Retina (tissue), 1 donor: ENCODE data around the gene NTNG1.
"Not testable (repeated sequence)": the region's sequence is repeated elsewhere in the genome, so short reads cannot be mapped to it uniquely, and the experiment has no call there.

Experiments
- DNase-seq: peaks from one replicate; pipeline ENCODE4 v3.0.0-alpha.2; 2016

Gene NTNG1

DNA sequence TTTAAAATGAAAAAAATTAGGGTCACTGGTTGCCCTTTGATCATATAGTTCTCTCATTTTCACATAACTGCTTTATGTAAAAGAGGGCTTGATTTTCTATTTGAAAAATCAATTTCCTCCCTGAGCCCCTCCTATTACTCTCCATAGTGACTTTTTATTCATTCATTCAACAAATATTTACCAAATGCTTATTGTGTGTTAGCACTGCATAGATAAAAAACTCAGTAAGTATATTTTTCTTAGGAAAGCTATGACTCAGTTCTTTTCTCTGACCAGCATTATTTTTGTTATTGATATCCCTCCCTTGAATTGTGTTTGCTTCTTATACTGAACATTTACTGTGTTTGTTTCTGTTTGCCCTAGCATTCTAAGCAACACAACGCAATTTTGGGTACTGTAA lies 59.8 kb downstream of the NTNG1 start:
- DNase-seq = no peak

DNA sequence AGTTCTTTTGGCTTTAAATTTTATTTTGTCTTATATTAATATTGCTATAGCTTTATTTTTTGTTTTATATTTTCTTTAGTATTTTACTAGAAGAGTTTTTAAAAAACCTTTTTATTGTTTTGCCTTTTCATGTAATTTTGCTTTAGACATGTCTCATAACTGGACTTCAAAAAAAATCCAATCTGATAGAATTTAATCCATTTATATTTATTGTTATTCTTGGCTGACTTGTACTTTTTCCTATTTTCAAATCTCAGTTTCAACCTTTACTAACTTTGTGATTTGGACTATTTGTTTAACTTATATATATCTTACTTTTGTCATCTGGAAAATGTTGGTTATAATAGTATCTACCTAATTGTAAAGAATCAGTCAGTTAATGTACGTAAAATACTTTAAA lies 61.2 kb downstream of the NTNG1 start:
- no peak for DNase-seq

DNA sequence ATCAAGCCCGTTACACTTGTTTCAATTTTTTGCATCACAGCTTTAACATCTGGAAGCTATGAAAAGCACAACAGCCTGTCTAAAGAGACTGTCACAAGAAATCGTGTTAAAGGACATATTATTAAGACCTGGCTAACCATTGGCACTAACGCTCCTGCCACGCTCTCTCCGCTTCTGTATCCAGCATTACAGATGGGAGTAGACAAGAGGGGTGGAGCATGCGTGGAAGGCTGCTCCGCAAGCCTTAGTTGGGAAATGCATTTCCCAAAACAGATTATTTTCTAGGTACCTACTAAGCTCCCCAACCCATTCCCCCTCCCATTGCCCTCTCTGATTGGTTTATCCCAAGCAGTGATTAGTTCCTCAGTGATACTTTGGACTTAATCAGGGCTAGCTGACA lies 72.4 kb downstream of the NTNG1 start:
- DNase-seq = peak; percentile 6

DNA sequence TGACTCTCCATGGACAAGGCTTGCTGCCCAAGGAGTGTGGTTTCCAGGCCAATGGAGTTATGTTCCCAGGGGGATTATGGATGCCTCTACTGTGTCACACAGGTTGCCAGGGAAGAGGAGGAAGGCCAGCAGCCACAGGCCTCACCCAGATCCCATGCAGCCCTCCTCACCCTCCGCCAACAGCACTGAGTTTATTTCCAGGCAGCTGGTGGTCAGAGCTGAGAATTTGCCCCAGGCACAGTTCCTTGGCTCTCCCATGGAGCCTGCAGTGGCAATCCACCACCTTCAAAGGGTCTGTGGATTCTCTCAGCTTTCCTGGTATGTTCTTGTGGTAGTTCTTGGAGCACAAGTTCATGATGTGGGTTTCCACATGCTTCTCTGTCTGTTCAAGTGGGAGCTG lies 79.2 kb downstream of the NTNG1 start:
- no peak for DNase-seq

DNA sequence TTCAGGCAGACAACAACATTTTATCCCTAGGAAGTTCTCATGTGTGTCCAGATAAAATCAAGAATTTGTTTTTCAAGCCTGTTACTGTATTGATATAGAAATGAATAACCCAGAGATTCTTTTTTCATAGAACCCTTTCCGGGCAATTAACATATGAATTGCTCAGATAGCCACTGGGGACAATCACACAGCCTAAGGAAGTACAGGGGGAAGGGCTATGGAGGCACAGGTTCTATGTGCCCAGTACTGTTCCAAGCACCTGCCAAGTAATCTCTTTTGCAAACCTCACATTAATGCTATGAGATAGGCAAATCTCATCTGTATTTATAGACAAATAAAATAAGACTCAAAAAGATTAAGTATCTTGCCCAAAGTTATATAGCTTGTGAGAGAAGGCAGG lies 84.9 kb downstream of the NTNG1 start:
- DNase-seq = no peak

DNA sequence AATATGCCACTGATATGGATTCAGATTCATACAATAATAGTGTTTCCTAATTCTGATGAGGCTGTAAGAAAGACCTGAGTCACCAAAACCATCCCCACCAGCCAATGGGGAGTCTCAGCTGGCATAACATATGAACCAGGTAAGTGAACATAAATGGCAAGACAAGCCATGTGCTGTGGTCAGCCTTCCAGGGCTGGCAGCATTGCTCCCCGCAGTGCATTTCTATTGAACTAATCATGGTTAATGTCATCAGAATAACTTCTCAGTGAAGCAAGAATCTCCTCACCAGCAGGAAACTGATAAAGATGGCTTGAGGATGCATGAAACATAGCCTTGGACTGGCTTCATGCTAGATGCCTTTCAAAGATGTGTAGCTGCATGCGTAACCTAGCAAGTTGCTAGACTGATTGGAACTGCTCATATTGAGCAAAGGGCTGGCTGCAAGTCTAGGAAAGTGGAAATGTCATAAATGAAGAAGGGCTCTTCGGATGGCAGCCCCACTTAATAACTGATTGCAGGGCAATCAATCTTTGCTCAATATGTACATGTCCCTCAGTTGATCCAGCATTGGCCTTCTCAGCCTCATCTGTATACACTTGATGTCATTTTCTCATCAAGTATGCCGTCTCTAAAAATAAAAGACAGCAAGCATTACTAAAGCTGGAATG lies 88.0 kb downstream of the NTNG1 start:
- no peak for DNase-seq

DNA sequence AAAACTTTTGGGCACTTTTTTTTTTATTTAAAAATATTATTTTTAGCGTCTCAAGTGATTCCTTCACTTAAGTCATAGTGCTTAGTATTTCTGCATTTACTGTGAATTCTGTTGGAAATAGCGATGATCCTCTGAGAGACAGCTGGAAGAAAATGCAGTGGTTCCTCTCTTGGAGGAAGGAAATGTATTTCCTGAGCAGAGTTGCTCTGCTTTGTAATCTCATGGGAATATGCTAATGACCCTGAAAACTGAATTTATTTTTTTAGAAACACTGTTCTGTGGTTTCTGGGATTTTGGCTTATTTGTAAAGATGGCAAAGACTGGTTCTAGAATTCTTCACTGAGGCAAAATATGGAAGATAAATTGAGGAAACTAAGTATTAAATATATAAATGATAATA lies 88.9 kb downstream of the NTNG1 start:
- DNase-seq = no peak

DNA sequence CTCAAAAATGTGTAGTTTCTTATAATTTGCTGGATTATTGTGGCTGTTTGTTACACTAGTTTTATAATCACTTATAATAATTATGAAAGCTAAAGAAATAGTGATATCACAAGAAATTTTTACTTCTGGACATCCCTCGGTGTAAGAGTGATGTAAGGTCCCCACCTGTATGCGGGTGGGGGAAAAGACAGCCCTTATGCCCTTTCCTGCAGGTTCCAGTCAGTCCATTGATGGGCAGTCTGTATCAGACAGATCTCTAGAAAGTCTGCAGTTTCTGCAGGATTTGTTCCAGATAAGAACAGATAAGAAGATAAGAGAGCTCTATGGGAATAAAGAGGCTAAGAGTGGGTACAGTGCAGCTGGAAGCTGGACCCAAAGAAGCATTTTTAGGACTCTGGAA lies 89.3 kb downstream of the NTNG1 start:
- no peak for DNase-seq

DNA sequence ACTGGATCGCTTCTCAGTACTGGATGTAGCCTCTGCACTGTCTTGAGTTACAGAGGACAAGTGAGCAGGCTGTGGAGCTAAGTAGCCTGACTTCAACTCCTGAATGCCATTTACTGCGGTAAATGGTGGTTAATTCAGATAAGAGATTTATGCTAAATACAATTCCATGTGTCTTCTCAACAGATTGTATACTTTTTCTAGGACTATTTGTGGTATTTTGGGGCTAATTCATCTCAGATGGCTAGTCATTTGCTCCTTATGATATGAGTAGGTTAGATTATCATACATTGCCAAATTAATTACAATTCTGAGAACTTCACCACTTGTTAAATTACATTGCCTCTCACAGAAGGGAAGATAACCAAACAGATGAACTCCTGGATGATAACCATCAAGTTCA lies 90.5 kb downstream of the NTNG1 start:
- DNase-seq = no peak

DNA sequence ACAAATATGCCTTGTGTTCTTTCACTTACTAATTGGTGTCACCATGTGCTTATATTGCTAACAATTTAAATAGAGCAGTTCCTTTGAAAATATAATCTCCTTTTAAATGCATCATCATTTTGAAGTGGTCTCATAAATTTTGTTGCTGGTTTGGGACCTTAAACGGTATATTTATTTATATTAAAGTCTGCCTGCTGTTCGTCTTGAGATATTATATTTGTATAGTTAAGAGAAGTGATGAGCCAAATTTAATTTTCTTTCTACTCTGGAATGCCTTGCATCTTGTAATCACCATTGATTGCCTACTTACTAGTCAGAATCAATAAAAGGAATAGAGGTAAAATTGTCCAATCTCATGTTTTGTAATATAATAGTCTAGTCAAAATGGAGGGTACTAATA lies 91.6 kb downstream of the NTNG1 start:
- DNase-seq = no peak

DNA sequence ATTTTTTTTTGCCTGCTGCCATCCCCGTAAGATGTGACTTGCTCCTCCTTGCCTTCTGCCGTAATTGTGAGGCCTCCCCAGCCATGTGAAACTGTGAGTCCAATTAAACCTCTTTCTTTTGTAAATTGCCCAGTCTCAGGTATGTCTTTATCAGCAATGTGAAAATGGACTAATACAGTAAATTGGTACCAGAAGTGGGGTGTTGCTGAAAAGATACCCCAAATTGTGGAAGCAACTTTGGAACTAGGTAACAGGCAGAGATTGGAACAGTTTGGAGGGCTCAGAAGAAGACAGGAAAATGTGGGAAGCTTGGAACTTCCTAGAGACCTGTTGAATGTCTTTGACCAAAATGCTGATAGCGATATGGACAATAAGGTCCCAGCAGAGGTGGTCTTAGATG lies 95.9 kb downstream of the NTNG1 start:
- DNase-seq = not testable (repeated sequence)

DNA sequence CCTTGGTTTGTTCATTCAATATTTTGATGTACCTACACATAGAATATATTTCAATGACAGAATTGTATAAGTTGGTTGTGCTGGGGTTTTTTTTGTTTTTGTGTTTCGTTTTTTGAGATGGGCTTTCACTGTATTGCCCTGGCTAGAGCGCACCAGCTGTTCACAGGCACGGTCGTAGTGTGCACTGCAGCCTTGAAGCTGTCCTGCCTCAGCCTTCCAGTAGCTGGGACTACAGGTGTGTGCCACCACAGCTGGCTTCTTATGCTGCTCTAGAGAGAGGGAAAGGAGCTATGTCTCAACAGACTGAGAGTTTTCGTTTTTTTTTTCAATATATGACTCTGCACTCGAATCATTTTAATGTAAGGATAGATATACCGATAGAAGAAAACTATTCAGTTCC lies 102.6 kb downstream of the NTNG1 start:
- no peak for DNase-seq

DNA sequence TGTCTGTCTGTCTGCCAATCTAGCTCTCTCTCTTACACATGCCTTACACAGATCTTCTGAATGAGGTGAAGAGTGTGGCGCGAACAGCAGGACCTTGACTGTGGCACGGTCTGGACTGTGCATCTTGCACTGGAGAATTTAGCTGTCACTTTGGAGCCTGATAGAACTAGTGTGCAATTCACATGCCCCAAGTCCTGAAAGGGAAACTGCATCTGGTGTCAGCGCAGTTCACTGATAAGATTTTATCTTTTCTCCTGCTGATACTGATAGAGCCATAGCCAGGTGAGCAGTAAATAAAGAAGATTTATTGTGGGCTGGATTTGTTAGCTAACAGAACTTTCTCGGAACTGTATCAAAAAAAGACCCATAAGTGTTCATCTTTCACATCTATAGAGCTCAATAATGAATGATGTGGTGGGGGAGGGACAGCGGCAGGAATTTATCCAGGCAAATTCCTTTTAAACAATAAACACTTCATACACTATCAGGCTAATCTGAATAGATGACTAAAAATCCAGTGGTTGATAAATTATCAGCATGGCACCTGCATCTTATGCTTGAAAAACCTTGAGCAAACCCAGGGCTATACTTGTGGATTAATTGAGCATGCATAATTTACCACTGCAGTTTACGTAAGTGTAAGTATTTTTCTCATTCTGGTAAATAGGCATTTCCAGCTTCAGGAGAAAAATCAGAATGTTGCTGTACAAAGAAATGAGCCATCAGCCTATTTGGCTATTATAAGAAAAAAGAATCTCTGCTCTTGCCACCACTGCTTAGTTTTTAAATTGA lies 104.1 kb downstream of the NTNG1 start:
- peak; percentile 11 for DNase-seq

DNA sequence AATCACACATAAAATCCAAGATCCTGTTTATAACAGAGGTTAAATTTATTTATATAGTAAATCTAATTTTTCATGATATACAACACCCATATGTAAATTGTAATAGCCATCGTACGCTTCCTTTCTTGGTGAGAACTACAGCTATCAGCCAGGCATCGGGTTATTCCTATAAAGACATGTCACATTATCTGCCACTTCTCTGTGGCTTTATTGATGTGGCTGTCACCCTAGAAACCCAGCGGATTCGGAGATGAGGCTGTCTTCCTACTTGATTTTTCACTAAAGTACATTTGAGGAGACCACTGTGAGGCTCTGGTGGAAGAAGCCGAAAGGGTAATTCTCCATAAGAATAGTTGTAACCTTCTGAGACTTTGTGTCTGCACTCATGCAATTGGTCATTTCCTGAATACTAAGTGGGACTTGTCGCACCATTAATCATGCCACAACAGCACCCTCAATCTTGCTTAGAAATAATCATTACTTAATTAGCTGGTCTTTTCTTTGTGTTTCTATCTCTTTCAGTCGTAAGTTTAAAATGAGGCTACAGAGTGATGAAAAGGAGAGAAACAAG lies 106.0 kb downstream of the NTNG1 start:
- DNase-seq = no peak

DNA sequence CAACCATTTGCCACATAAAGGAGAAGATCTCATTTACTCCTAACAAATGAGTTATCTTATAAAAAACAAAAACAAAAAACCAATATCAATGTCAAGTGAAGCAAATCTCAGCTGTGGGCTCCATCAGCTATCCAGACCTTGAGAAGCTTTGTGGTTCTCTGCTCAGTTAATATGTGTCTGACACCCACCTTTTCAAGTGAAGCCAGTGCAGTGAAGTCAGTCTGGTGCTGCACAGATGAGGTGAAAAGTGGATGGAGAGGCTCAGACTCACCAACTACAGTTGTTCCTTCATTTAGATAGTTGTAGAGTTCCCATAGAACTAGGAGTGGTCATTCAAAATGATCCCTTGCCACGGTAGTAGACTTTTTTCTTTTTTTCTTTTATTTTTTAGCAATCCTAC lies 106.8 kb downstream of the NTNG1 start:
- DNase-seq = no peak

DNA sequence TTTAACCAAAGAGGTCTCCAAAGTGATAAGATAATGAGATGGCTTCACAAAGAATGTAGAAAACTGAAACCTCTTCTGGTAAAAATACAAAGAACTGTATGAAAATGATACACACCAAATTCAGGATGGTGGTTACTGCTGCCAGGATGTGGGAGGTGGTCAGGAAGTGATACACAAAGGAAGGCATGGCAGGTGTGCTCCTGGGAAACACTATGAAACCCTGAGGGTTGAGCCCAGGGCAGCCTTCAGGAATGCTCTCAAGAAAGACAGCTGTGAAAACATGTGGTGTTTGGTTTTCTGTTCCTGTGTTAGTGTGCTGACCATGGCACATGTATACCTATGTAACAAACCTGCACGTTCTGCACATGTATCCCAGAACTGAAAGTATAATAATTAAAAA lies 109.3 kb downstream of the NTNG1 start:
- no peak for DNase-seq

DNA sequence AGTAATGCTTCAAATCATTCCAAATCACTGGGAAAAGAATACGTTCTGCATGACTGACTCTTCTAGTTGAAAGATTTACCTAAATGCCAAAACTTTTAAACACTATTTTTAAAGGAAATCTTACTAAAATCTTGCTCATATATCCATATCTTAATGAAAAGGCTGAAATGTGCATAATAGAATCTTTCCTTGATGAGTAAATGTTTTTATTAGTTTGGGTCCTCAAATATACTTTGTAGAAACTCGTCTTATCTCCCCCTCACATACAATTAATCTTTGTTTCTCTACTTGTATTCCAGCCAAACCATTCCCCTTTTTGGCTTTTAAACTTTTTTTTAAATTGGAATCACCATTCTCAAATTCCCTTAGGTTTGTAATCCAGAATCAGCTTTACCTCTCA lies 110.2 kb downstream of the NTNG1 start:
- no peak for DNase-seq

DNA sequence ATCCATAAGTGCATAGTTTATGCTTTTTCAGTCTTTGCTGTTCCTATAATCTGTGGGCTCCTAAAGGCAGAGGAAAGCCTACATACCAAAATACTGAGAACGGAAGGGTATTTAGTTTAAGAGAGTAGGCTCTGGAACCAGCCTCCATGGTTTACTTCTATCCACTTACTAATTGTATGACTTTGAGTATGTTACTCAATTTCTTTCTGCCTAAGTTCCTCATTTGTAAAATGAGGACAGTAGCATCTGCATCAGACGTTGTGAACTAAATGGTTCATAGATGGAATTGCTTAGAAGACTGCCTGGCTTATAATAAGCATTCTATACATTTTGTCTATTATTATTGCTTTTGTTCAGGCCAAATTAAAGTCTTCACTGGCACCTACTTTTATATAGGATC lies 111.0 kb downstream of the NTNG1 start:
- DNase-seq = no peak

DNA sequence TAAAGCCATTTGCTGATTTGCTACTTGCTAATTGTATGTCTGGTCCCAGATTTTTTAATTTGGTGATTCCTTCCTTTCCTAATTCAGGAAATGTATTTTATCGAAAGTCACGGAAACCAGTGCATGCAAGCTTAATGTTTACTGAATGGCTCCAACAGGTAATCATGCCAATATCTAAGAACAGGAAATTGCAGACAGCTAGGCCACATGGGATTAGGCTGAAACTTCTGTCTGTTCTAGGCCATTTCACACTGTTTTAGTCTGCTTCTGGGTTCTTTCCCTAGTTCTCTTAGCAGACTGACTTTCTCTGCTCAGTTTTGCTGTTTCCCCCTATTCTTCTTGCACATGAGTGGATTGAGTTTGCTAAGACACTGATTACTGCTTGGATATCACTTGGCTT lies 111.4 kb downstream of the NTNG1 start:
- no peak for DNase-seq

DNA sequence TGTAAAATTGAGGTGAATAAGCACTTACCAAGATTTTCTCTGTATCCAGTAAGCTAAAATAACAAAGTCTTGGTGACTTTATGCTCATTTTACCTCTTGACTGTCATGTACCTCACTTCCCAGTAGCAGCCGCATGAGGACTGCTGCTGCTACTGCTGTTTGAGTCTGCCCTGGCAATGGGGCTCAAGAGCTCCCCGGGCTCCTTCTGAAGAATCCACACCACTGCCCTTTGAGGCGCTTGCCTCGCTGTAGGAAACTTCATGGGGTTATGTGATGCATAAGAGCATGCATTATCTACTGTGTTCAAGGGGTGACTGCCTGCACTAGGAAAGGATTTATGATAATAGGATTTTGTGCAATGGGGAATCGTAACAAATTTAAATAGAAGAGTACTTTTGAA lies 113.5 kb downstream of the NTNG1 start:
- DNase-seq = peak; percentile 23

DNA sequence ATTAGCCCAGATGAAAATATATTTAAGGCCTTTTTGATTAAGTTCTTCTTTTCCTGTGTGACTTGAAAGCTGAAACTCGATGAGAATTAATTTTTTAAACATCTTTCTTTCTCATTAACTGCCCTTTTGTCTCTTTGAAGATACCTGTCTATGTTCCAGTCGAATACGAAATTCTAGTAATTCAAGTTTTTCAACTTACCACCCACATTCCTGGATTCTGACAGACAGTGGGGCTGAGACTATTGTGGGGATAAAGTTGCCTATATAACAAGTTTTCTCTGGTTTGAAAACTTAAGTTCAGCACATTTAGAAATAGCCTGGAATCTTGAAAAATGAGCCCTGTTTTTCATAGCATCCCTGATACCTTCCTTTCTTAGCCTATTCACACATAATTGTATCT lies 114.6 kb downstream of the NTNG1 start:
- no peak for DNase-seq

DNA sequence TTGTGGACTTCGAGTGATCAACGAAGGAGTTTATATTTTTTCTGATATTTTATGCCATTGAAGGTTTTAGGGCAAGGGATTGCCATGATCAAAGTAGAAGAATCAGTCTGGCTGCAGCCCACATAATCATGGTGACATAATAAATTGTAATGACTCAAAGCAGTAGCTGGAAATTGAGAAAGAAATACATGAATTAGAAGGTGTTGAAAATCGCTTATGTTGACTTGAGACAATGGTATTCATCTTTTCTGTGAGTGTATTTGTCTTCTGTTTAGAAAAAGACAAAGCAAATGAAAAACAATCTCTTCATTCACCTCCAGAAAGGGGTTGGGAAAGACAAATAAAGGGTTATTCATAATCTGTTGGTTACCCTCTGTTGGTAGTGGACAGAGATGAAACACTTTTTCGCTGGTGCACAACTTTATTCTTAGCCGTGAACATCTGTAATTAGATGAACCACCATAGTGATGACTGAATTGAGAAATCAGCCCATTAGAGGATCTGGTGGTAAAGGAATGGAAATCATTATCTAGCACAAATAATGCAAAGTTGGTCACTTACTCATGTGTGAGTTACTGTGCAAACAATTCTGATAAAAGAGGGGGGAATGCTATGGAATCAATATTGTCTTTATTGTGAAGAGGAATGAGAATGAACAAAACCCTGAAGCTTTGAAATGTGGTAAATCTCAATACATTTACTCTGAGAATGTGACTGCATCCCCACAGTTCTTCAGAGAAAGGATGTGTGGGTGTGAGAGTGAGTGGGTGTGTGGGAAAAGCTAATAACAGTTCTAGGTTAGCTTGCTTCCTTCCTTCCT lies 121.8 kb downstream of the NTNG1 start:
- no peak for DNase-seq

DNA sequence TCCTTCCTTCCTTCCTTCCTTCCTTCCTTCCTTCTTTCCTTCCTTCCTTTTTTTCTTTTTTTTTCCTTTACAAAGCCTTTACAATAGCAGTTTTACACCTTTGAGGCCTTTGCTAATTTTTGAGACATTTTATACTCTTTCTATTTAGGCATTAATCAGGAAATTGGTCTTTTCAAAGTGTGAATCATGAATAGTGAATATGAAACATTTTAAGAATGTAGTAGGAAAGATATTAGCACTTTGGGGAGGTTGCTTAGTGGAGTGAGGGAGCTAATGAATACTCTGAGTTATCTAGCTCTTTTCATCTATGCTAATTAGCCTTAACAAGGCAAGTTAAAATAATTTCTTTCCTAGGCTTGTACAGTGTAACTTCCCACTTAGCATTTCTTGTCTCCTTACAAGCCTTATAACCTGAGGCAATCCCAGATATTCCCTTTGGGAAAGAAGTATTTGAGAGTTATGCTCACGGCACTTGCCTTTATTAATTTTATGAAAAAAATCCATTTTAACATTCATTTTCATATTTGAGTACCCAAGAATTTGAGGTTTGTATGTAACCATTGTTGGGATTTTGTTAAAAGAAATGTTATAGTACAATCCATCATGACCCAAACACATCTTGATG lies 122.6 kb downstream of the NTNG1 start:
- DNase-seq = no peak
